H1 (cell line): ENCODE results near the gene NEU3. TPM values are rescaled to one million over a fixed set of nuclear protein-coding genes. Genes with fewer than 3 reads are reported as not detected.

Experiments
- HDAC6 ChIP-seq: IDR thresholded peaks from one replicate; pipeline ENCODE4 v1.7.1; 2012; ENCODE audit warnings: low read depth, mild to moderate bottlenecking, inconsistent platforms, low read length, moderate library complexity
- RAD21 ChIP-seq, 2 experiments: IDR thresholded peaks in 1 of 2; conservative IDR thresholded peaks in 1 of 2; 2 replicates each; pipeline ENCODE4 v1.6.1; 2011; ENCODE audit warnings: low read depth in 2 of 2, low read length in 2 of 2, improper control_type of control experiment in 1 of 2, inconsistent platforms in 1 of 2, mild to moderate bottlenecking in 1 of 2, moderate library complexity in 1 of 2
- SIRT6 ChIP-seq: IDR thresholded peaks from one replicate; pipeline ENCODE4 v1.7.1; 2012; ENCODE audit warnings: low read length, inconsistent platforms
- SUZ12 ChIP-seq: fragments of 200-600 bp; sonication (generic); IDR thresholded peaks from 2 replicates; pipeline ENCODE4 v1.6.1; 2012; ENCODE audit warnings: mild to moderate bottlenecking, inconsistent platforms, low read length, moderate library complexity, mixed read lengths
- TAF7 ChIP-seq: optimal IDR thresholded peaks from 2 replicates; pipeline ENCODE3; 2011; ENCODE audit warnings: low read depth, mild to moderate bottlenecking, inconsistent platforms, low read length, moderate library complexity, borderline replicate concordance
- polyA plus RNA-seq, 7 experiments: library from polyadenylated mRNA; depleted of rRNA in 3 of 7; stranded (reverse) in 5 of 7; unstranded in 2 of 7; fragments of >200 nt in 5 of 7; fragments of 200-250 nt in 2 of 7; gene quantifications; 1 replicate in 5 of 7; 2 replicates in 1 of 7; 4 replicates in 1 of 7; pipeline versions ENCODE4 v1.2.1 to v1.2.3, GENCODE V29; 2011 to 2013; ENCODE audit warnings: missing spikeins in 2 of 7, mixed read lengths in 2 of 7
- total RNA-seq: library from RNA; stranded (reverse); fragmentation: NEBNext Ultra II Directional; extraction: Animal tissue kit (Norgen Biotek cat#: 25700); gene quantifications from 2 replicates; pipeline ENCODE4 v1.2.1, GENCODE V29; 2021
- TF ChIP-seq, protein P1 (sequence below), 3 experiments: IDR thresholded peaks; 1 replicate in 2 of 3; 2 replicates in 1 of 3; pipeline versions ENCODE4 v1.5.1 to v1.6.1; 2011; ENCODE audit warnings: low read length in 3 of 3, mild to moderate bottlenecking in 3 of 3, inconsistent platforms in 2 of 3, low read depth in 1 of 3, moderate library complexity in 1 of 3; ENCODE audit not compliant: insufficient read depth in 1 of 3; ENCODE audit errors: control extremely low read depth in 1 of 3

The NEU3 gene
- total and polyA plus RNA-seq, 2 of the 8 experiments (the other 6 are each of a cell fraction or from before 2014, with no cell fraction given) = 8.9 to 15.6 TPM

DNA sequence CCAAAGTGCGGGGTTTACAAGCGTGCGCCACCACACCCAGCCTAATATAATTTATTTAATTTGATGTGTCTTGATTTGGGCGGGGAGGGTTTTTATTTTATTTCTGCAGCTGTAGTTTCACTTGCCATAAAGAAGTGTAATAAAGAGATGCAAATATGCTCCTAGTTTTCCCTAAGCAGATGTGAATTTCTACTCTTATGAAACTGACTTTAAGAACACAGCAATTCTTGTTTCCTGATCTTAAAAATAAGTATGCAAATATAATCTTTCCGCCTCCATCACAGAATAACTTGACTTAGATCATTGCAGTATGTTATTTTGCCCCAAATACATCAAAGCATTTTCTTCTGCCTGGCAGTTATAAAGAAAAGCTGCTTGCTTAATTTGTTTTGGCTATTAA, 35.3 kb upstream of the NEU3 start (continued):
- TF ChIP-seq HDAC6 = no peak
- no peak for TF ChIP-seq SIRT6
- no peak for TF ChIP-seq SUZ12
- no peak for TF ChIP-seq TAF7
- no peak for TF ChIP-seq RAD21 (IDR thresholded peaks at IDR 0.05 in 1 of 2, conservative IDR thresholded peaks at IDR 0.05 in 1 of 2; ENCODE audit: low read depth in 2 of 2, low read length in 2 of 2)
- TF ChIP-seq, protein P1, sequence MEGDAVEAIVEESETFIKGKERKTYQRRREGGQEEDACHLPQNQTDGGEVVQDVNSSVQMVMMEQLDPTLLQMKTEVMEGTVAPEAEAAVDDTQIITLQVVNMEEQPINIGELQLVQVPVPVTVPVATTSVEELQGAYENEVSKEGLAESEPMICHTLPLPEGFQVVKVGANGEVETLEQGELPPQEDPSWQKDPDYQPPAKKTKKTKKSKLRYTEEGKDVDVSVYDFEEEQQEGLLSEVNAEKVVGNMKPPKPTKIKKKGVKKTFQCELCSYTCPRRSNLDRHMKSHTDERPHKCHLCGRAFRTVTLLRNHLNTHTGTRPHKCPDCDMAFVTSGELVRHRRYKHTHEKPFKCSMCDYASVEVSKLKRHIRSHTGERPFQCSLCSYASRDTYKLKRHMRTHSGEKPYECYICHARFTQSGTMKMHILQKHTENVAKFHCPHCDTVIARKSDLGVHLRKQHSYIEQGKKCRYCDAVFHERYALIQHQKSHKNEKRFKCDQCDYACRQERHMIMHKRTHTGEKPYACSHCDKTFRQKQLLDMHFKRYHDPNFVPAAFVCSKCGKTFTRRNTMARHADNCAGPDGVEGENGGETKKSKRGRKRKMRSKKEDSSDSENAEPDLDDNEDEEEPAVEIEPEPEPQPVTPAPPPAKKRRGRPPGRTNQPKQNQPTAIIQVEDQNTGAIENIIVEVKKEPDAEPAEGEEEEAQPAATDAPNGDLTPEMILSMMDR (IDR thresholded peaks at IDR 0.05; ENCODE audit: control extremely low read depth in 1 of 3, insufficient read depth in 1 of 3, low read depth in 1 of 3, low read length in 3 of 3) = no peak
- TF ChIP-seq, all 59 proteins: peak for 0
